OCI-LY3 (cell line): ENCODE data around the gene NDUFA7.

ENCODE experiments used
- CTCF ChIP-seq: fragments of 200-600, 300-600 bp; sonication (generic); IDR thresholded peaks from 2 replicates; pipeline ENCODE4 v1.5.1; 2014; ENCODE audit warnings: antibody characterized with exemption, low read length, low read depth
- EZH2phosphoT487 ChIP-seq: fragments of 200-600 bp; shearing (Covaris generic); IDR thresholded peaks from 2 replicates; pipeline ENCODE4 v1.6.1; 2018; ENCODE audit warnings: antibody characterized with exemption, mixed run types, low read depth

GRCh38 chr19:8310342-8311055 lies 10.7 kb downstream of the NDUFA7 start:
- TF ChIP-seq CTCF = no peak
- TF ChIP-seq EZH2phosphoT487 = no peak
